ENCODE data around the gene AP1B1.
A peak's percentile ranks its signal among the peaks of the same experiment; 100 is the strongest.
"Not testable (repeated sequence)": the region's sequence is repeated elsewhere in the genome, so short reads cannot be mapped to it uniquely, and the experiment has no call there.

AP1B1 gene

DNA sequence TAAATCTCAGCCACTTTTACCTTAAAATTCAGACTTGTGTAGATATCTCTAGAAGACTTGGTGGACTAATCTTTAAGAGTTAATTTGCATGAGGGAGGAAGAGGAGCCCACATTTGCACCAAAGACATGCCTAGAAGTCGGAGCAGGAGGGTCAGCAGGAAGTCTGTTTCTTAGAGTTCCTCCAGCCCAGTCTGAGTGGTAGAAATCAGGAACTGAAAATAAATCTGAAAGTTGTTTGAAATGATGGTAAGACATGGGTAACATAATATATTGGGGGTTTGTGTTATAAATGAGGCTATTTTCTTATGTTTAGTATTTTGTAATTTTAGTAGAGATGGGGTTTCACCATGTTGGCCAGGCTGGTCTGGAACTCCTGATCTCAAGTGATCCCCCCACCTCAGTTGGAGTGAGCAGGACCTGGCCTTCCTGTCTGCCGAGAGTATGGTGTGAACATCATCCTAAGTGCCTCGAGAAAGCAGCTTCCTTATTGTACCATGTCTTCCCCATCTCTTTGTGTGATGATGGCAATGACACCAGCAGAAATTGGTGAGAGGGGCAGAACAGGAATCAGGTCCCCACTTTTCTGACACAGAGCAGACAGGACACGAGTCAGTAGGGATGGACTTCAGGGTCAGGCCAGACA lies 23.3 kb upstream of the AP1B1 start:
- H3K9me3 ChIP-seq (ENCODE audit: control insufficient read depth, low read length); H3K4me1 ChIP-seq (ENCODE audit: control insufficient read depth, insufficient read depth, low read length, poor library complexity, severe bottlenecking); H3K27ac ChIP-seq (ENCODE audit: low read depth, low read length, severe bottlenecking); H3K4me3 ChIP-seq (ENCODE audit: extremely low read depth, insufficient read depth, low read length, poor library complexity, severe bottlenecking); H3K36me3 ChIP-seq (ENCODE audit: control insufficient read depth, insufficient read depth, low read length): not testable (repeated sequence)
- WGBS, 2 experiments (ENCODE audit: insufficient coverage in 2 of 2) = 71 to 88% methylated on average over 1 to 3 of the region's 4 CpGs

DNA sequence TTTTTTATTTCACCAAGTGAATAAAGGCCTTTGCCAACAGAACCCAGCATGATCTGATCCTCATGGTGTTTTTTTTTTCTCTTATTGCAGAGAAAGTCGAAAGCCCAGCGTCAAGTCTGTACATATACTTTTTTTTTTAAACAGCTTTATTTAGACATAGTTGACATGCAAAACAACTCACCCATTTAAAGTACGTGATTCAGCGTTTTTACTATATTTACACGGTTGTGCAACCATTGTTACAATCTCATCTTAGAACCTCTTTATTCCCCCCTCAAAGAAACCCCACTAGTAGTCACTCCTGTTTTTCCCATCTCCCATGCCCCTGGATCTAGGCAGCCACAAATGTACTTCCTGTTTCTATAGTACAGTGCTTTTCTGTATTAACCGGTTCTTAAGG lies 20.6 kb upstream of the AP1B1 start:
- 86 to 87% methylated on average over 6 of the region's 6 CpGs for WGBS, 2 experiments (ENCODE audit: insufficient coverage in 2 of 2)
- no peak overlapping the region for H3K4me3 ChIP-seq (ENCODE audit: extremely low read depth, insufficient read depth, low read length, poor library complexity, severe bottlenecking)
- H3K4me1 ChIP-seq (ENCODE audit: control insufficient read depth, insufficient read depth, low read length, poor library complexity, severe bottlenecking) = no peaks in the 10 kb centered on the region
- H3K9me3 ChIP-seq (ENCODE audit: control insufficient read depth, low read length) = no peaks in the 10 kb centered on the region
- no peak overlapping the region for H3K27ac ChIP-seq (ENCODE audit: low read depth, low read length, severe bottlenecking)
- no peaks in the 10 kb centered on the region for H3K36me3 ChIP-seq (ENCODE audit: control insufficient read depth, insufficient read depth, low read length)

DNA sequence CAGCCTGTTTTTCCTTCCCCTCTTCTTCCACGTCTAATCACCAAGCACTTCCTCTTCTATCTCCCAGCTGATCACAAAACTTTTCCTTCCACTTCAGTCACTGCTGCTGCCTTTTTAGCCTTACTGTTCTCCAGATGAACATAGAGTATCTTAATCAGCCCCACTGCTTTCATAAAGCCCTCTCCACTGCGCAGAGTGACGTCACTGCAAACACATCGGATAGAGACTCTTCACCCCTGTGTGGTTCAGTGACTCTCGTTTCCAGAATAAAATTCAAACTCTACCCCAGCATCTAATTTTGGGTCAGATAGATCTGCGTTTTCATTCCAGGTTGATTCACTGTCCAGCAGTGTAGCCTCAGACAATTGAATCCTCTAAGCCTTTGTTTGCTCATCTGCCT lies 13.2 kb upstream of the AP1B1 start:
- 83 to 91% methylated on average over 1 to 6 of the region's 6 CpGs for WGBS, 2 experiments (ENCODE audit: insufficient coverage in 2 of 2)

DNA sequence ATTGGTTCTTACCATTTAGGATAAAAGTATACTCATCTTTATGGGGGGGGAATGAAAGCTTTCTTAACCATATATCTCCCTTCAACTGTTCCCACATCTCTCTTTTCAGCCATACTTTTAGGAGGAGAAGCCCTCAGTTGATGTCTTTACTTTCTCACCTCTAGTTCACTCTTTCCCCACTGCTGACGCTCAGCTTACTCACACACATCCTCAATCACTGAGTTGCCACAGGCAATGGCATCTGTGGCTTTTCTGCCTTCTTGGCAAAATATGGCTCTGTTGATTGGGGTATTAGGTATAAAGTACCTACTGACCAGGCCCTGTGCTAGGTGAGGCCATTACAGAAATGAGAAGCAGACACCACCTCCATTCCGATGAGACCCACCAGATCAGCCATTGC lies 12.2 kb upstream of the AP1B1 start:
- Histone ChIP-seq H3K9me3 (ENCODE audit: control insufficient read depth, low read length) (no peaks in the 10 kb centered on the region), H3K36me3 (ENCODE audit: control insufficient read depth, insufficient read depth, low read length) (no peaks in the 10 kb centered on the region), H3K4me1 (ENCODE audit: control insufficient read depth, insufficient read depth, low read length, poor library complexity, severe bottlenecking) (no peaks in the 10 kb centered on the region), H3K27ac (ENCODE audit: low read depth, low read length, severe bottlenecking) (no peak overlapping the region), H3K4me3 (ENCODE audit: extremely low read depth, insufficient read depth, low read length, poor library complexity, severe bottlenecking) (no peak overlapping the region)
- WGBS, 2 experiments (ENCODE audit: insufficient coverage in 2 of 2) = 86 to 94% methylated on average over 1 of the region's 2 CpGs

More for the DNA sequence above, 13.2 kb upstream of the AP1B1 start:
- not testable (repeated sequence) for H3K36me3 ChIP-seq (ENCODE audit: control insufficient read depth, insufficient read depth, low read length); H3K4me1 ChIP-seq (ENCODE audit: control insufficient read depth, insufficient read depth, low read length, poor library complexity, severe bottlenecking); H3K9me3 ChIP-seq (ENCODE audit: control insufficient read depth, low read length); H3K4me3 ChIP-seq (ENCODE audit: extremely low read depth, insufficient read depth, low read length, poor library complexity, severe bottlenecking); H3K27ac ChIP-seq (ENCODE audit: low read depth, low read length, severe bottlenecking)

DNA sequence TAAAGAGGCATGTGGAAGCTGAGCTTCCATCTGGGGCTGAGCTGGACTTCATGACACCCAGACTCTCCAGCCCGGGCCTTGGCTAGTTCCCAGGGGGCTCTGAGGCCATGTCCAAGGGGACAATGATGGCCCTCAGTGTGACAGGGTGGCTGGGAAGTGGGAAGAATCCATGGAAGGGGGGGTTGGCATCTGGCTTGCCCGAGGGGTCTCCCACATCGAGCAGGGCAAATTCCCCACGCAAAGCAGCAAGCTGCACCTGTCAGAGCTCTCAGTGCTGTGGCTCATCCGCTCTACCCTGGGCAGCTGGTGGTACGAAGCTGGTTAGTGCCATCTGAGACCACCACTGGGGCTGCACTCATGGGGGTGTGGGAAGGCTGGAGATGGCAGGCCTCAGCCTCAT lies 9.4 kb upstream of the AP1B1 start:
- WGBS, 2 experiments (ENCODE audit: insufficient coverage in 2 of 2) = 91 to 92% methylated on average over 3 to 4 of the region's 6 CpGs
- Histone ChIP-seq H3K36me3 (ENCODE audit: control insufficient read depth, insufficient read depth, low read length) (no peaks in the 10 kb centered on the region), H3K27ac (ENCODE audit: low read depth, low read length, severe bottlenecking) (no peak overlapping the region), H3K9me3 (ENCODE audit: control insufficient read depth, low read length) (no peaks in the 10 kb centered on the region), H3K4me3 (ENCODE audit: extremely low read depth, insufficient read depth, low read length, poor library complexity, severe bottlenecking) (no peak overlapping the region), H3K4me1 (ENCODE audit: control insufficient read depth, insufficient read depth, low read length, poor library complexity, severe bottlenecking) (peaks cover 6% of the 10 kb centered on the region)

DNA sequence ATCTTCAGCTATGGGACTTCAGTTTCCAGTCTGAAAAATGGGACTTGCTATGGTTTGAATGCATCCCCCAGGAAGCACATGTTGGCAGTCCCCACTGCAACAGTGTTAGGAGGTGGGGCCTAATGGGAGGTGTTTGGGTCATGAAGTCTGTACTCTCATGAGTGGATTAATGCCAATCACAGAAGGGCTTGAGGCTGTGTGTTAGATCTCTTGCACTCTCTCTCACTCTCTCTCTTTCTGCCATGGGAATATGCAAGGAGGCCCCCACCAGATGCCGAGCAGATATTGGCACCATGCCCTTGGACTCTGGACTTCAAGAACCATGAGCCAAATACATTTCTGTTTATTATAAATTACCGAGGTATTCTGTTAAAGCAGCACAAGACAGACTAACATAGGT lies 7.8 kb upstream of the AP1B1 start:
- Histone ChIP-seq H3K27ac (ENCODE audit: low read depth, low read length, severe bottlenecking) (no peak overlapping the region), H3K36me3 (ENCODE audit: control insufficient read depth, insufficient read depth, low read length) (no peaks in the 10 kb centered on the region), H3K9me3 (ENCODE audit: control insufficient read depth, low read length) (no peaks in the 10 kb centered on the region), H3K4me3 (ENCODE audit: extremely low read depth, insufficient read depth, low read length, poor library complexity, severe bottlenecking) (no peak overlapping the region), H3K4me1 (ENCODE audit: control insufficient read depth, insufficient read depth, low read length, poor library complexity, severe bottlenecking) (peaks cover 6% of the 10 kb centered on the region)
- WGBS, 2 experiments (ENCODE audit: insufficient coverage in 2 of 2) = no CpG with 5 or more reads among the region's 2 CpGs

DNA sequence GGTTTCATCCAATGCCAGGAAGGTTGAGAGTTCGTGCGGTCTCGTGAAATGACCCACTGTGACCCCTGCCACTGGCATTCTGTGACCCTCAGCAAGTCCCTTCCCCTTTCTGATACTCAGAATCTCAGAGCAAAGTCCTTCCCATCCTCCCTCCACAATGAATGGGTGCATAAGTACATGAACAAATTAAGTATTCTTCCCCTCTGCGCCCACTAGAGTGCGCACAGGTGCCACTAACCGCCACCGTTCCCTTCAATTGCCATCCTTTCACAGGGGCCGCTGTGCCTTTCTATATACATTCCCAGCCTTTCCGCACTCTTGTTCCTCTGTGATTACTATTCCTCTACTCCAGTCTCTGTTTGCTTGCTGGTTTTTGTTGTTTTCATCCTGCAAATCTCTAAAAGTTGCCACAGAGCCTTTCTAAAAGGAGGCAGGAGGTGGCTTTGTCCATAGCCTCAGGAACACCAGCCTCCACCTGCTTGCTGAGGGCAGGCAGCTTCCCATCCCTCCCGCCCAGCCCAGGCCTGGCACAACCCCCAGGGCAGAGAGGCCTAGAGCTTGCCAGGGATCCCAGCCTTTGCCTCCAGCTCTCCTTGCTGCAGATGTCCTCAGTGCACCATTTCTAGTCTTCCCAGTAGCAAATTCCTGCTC lies 6.7 kb upstream of the AP1B1 start:
- H3K4me3 ChIP-seq (ENCODE audit: extremely low read depth, insufficient read depth, low read length, poor library complexity, severe bottlenecking) = no peak overlapping the region
- 12 to 24% methylated on average over 10 of the region's 10 CpGs for WGBS, 2 experiments (ENCODE audit: insufficient coverage in 2 of 2)
- H3K9me3 ChIP-seq (ENCODE audit: control insufficient read depth, low read length) = no peaks in the 10 kb centered on the region
- H3K27ac ChIP-seq (ENCODE audit: low read depth, low read length, severe bottlenecking) = no peak overlapping the region
- H3K4me1 ChIP-seq (ENCODE audit: control insufficient read depth, insufficient read depth, low read length, poor library complexity, severe bottlenecking) = peaks cover 6% of the 10 kb centered on the region
- H3K36me3 ChIP-seq (ENCODE audit: control insufficient read depth, insufficient read depth, low read length) = no peaks in the 10 kb centered on the region

DNA sequence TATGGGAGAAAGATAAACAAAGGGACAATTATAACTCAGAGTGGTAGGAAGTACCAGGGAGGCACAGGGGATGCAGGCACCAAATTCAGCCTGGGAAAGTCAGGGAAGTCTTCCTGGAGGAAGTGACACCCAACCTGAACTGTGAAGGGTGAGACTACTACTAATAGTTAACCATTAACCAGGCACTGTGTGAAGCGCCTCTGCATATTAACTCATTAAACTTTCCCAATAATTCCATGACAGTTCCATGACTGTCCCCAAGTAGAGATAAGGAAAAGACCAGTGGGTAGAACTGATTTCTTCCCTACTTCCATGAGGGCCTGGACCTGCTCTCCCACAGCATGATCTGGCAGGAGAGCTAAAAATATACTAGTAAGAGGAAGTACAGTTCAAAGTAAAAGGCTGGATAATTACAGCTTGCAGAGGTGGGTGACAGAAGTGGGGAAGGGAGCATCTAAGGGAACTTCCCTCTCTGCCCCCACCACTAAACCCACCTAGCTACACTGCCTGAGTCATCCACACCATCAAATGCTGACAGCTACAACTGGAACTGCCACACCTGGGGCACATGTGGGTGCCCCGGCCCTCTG lies 4.7 kb upstream of the AP1B1 start:
- H3K27ac ChIP-seq (ENCODE audit: low read depth, low read length, severe bottlenecking) = no peak overlapping the region
- WGBS, 2 experiments (ENCODE audit: insufficient coverage in 2 of 2) = no CpG with 5 or more reads among the region's 2 CpGs
- peaks cover 6% of the 10 kb centered on the region for H3K4me1 ChIP-seq (ENCODE audit: control insufficient read depth, insufficient read depth, low read length, poor library complexity, severe bottlenecking)
- no peaks in the 10 kb centered on the region for H3K9me3 ChIP-seq (ENCODE audit: control insufficient read depth, low read length)
- no peak overlapping the region for H3K4me3 ChIP-seq (ENCODE audit: extremely low read depth, insufficient read depth, low read length, poor library complexity, severe bottlenecking)
- no peaks in the 10 kb centered on the region for H3K36me3 ChIP-seq (ENCODE audit: control insufficient read depth, insufficient read depth, low read length)

DNA sequence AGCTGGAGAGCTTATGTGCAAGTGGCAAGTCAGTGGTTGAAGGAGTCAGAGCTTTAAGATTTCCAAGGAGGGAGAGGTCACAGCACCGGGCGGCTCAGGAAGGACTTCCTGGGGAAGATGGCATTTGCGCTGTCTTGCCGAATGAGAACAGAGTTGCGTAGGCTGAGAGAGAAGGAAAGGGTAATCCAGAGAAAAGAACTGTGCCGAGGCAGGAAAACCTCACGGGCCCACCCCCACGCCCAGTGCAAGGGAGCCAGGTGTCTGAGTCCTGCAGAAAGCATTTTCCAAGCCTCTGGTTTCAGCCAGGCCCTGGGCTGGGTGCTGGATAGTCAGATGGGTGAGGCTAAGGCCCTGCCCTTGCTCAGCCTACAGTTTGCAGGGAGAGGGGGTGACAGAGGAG lies 3.2 kb upstream of the AP1B1 start:
- WGBS, 2 experiments (ENCODE audit: insufficient coverage in 2 of 2) = 91 to 98% methylated on average over 8 of the region's 8 CpGs
- Histone ChIP-seq H3K9me3 (ENCODE audit: control insufficient read depth, low read length) (no peaks in the 10 kb centered on the region), H3K4me1 (ENCODE audit: control insufficient read depth, insufficient read depth, low read length, poor library complexity, severe bottlenecking) (peaks cover 6% of the 10 kb centered on the region), H3K27ac (ENCODE audit: low read depth, low read length, severe bottlenecking) (no peak overlapping the region), H3K36me3 (ENCODE audit: control insufficient read depth, insufficient read depth, low read length) (peaks cover 3% of the 10 kb centered on the region), H3K4me3 (ENCODE audit: extremely low read depth, insufficient read depth, low read length, poor library complexity, severe bottlenecking) (no peak overlapping the region)

DNA sequence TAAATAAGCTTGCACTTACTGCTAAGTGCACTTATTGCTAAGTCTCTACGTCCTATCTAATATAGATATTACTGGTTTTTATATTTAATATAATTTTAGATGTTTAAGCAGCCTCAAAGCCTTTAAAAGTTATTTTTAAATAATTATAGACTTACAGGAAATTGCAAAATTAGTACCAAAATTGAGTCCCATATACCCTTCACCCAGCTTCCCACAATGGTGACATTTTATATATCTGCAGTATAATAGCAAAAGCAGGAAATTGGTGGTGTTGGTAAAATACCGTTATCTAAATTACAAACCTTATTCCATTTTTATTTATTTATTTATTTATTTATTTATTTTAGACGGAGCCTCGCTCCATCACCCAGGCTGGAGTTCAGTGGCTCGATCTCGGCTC lies 1.9 kb upstream of the AP1B1 start:
- 94 to 100% methylated on average over 2 to 4 of the region's 6 CpGs for WGBS, 2 experiments (ENCODE audit: insufficient coverage in 2 of 2)
- H3K4me3 ChIP-seq (ENCODE audit: extremely low read depth, insufficient read depth, low read length, poor library complexity, severe bottlenecking) = no peak overlapping the region
- H3K36me3 ChIP-seq (ENCODE audit: control insufficient read depth, insufficient read depth, low read length) = peaks cover 4% of the 10 kb centered on the region
- no peaks in the 10 kb centered on the region for H3K9me3 ChIP-seq (ENCODE audit: control insufficient read depth, low read length)
- peaks cover 6% of the 10 kb centered on the region for H3K4me1 ChIP-seq (ENCODE audit: control insufficient read depth, insufficient read depth, low read length, poor library complexity, severe bottlenecking)
- H3K27ac ChIP-seq (ENCODE audit: low read depth, low read length, severe bottlenecking) = no peak overlapping the region

DNA sequence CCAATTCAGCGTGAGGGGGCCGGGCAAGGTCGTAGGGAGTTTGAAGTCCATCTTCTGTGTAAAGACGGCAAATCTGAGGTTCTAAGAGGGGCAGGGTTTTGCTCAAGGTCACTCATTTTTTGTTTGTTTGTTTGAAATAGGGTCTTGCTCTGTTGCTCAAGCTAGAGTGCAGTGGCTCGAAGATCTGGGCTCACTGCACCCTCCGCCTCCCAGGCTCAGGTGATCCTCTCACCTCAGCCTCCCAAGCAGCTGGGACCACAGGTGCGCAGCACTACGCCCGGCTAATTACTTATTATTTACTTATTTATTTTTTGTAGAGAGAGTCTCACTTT lies 355 bp upstream of the AP1B1 start:
- peaks cover 7% of the 10 kb centered on the region for H3K36me3 ChIP-seq (ENCODE audit: control insufficient read depth, insufficient read depth, low read length)
- no peak overlapping the region for H3K27ac ChIP-seq (ENCODE audit: low read depth, low read length, severe bottlenecking)
- no peaks in the 10 kb centered on the region for H3K9me3 ChIP-seq (ENCODE audit: control insufficient read depth, low read length)
- H3K4me3 ChIP-seq (ENCODE audit: extremely low read depth, insufficient read depth, low read length, poor library complexity, severe bottlenecking) = peak overlapping the region; percentile 94
- peaks cover 6% of the 10 kb centered on the region for H3K4me1 ChIP-seq (ENCODE audit: control insufficient read depth, insufficient read depth, low read length, poor library complexity, severe bottlenecking)
- WGBS, 2 experiments (ENCODE audit: insufficient coverage in 2 of 2) = 2 to 31% methylated on average over 4 to 6 of the region's 9 CpGs

Data from mesodermal cell (in vitro differentiated cells).